ENCODE results near the gene AVPR2. TPM values are rescaled to one million over a fixed set of nuclear protein-coding genes. Genes with fewer than 3 reads are reported as not detected.

The AVPR2 gene
- total and polyA plus RNA-seq, 4 donors: 0.11 to 0.24 (median 0.21) TPM; not detected in 1

DNA sequence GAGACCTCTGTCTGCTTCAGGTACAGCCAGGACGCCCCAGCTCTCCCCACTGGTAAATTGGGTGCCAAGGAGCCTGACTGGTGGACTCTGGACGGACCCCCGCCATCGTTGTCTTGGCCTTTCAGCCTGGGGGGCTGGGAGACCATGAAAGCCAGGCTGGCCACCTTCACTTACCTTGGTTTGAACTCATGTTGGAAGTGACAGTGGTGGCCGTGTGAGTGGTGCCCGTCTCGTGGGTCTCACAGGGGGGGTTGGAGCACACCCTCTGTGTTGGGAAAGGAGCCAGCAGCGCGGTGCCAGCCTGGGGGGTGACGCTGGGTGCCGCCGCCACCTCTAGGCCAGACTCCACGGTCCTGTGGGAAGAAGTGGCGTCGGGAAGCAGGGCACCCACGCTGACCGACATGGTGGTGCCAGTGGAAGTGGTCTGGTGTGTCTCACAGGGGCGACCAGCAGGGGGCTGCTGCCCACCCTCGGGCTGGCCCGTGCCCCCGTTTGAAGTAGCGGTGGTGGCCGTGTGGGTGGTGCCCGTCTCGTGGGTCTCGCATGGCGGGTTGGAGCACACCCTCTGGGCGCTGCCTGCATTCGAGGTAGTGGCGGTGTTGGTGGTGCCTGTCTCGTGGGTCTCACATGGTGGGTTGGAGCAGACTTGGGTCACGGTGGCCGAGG lies 49.6 kb downstream of the AVPR2 start:
- H3K9me3 ChIP-seq (ENCODE audit: control insufficient read depth, insufficient read depth, low read length): peaks cover 1% of the 10 kb centered on the region
- H3K4me1 ChIP-seq (ENCODE audit: control insufficient read depth, insufficient read depth, low read length): peaks cover 23% of the 10 kb centered on the region
- peaks cover 99% of the 10 kb centered on the region for H3K36me3 ChIP-seq (ENCODE audit: control insufficient read depth, insufficient read depth, low read length)
- 78% methylated on average over 33 of the region's 33 CpGs for WGBS (ENCODE audit: insufficient coverage)
- H3K27me3 ChIP-seq (ENCODE audit: control insufficient read depth, insufficient read depth, low read length): no peaks in the 10 kb centered on the region
- DNase-seq (ENCODE audit: low read depth in 4 of 6, low spot score in 6 of 6): no peak
- no peak overlapping the region for H3K27ac ChIP-seq (ENCODE audit: low read depth, low read length)
- no peak overlapping the region for H3K4me3 ChIP-seq (ENCODE audit: low read depth, low read length)

DNA sequence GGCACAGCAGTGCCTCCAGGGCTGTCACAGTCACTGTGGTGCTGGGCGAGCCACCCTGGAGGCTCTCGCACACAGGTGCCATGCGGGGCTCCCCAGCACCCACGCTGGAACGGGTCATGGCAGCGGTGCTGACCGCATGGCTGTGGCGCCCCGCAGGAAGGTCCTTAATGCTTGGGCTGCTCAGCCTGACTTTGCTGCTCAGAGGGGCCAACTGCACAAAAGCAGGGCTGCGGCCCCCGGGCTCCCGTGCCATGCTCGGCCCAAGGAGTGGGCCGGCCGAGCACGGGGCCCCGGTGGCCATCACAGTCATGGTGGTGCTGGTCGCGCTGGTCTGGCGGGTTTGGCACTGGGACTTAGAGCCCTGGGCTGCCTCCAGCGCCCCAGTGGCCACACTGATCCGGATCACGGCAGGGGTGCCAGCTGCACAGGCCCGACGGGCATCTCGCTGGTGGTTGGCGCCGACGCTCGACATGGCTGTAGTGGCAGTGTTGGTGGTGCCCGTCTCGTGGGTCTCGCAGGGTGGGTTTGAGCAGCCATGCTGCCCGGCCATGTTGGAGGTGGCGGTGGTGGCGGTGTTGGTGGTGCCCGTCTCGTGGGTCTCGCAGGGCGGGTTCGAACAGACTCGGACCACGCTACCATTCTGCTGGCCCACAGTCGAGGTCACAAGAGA lies 50.2 kb downstream of the AVPR2 start:
- H3K27me3 ChIP-seq (ENCODE audit: control insufficient read depth, insufficient read depth, low read length): no peaks in the 10 kb centered on the region
- H3K36me3 ChIP-seq (ENCODE audit: control insufficient read depth, insufficient read depth, low read length): peaks cover 100% of the 10 kb centered on the region
- 94% methylated on average over 44 of the region's 44 CpGs for WGBS (ENCODE audit: insufficient coverage)
- H3K9me3 ChIP-seq (ENCODE audit: control insufficient read depth, insufficient read depth, low read length): peaks cover 1% of the 10 kb centered on the region
- H3K4me1 ChIP-seq (ENCODE audit: control insufficient read depth, insufficient read depth, low read length): peaks cover 17% of the 10 kb centered on the region
- H3K4me3 ChIP-seq (ENCODE audit: low read depth, low read length): no peak overlapping the region
- no peak overlapping the region for H3K27ac ChIP-seq (ENCODE audit: low read depth, low read length)
- no peak for DNase-seq (ENCODE audit: low read depth in 4 of 6, low spot score in 6 of 6)

DNA sequence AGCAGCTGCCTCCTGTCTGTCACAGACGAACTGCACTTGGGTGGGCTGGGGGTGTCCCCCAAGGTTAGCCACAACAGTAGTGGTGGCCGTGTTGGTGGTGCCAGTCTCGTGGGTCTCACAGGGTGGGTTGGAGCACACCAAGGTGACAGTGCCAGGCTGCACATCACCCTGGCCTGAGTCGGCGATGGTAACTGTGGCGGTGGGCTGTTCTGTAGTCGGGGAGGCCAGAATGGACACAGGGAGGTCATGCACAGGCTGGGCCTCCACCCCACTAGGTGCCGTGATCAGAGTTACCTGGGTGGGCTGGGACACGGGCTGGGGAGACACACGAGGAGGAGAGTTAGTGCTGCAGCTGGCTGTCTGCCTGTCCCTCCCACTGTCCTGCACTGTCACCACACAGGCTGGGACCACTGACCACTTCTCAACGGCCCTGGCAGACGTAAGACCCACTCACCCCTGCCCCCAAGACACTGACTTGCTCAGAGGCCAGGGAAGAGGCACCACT lies 50.8 kb downstream of the AVPR2 start:
- no peak overlapping the region for H3K4me3 ChIP-seq (ENCODE audit: low read depth, low read length)
- WGBS (ENCODE audit: insufficient coverage): 81% methylated on average over 10 of the region's 12 CpGs
- no peak overlapping the region for H3K27ac ChIP-seq (ENCODE audit: low read depth, low read length)
- peaks cover 100% of the 10 kb centered on the region for H3K36me3 ChIP-seq (ENCODE audit: control insufficient read depth, insufficient read depth, low read length)
- peaks cover 11% of the 10 kb centered on the region for H3K4me1 ChIP-seq (ENCODE audit: control insufficient read depth, insufficient read depth, low read length)
- peaks cover 1% of the 10 kb centered on the region for H3K9me3 ChIP-seq (ENCODE audit: control insufficient read depth, insufficient read depth, low read length)
- H3K27me3 ChIP-seq (ENCODE audit: control insufficient read depth, insufficient read depth, low read length): no peaks in the 10 kb centered on the region
- no peak for DNase-seq (ENCODE audit: low read depth in 4 of 6, low spot score in 6 of 6)

DNA sequence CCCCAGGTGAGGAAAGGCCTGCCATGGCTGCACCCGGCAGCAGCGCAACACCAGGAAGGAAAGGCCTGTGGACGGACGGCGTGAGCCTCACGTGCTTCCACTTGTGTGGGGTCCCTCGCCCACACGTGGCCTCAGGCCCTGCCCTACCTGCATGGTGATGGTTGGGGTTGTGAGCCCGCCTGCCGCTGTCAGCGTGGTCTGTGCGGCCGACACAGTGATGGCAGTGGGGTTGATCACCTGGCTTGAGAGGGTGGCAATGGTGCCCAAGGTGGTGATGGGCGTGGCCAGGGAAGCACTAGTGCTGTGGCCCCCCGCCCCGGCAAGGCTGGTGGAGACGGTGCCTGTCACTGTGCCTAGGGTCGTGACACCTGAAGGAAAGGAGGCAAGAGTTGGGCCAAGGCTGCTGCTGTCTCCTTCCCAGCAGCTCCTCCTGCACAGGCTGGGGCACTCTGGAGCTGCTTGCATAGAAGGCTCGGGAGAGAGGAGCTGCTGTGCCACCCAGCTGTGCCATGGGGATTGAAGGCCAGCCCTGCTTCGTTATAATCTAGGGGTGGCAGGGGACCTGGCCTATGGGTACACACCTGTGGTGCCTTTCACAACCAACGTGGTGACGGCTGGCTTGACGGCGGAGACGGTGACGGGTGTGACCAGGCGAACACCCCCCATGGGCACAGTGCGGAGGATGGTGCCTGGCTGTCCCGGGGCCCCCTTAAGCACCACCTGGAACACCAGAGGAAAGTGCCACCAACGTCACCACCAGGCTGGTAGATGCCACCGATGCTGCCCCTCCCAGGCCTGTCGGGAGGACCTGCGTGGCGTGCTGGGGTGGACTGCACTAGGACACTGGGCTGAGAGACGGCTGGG lies 51.8 kb downstream of the AVPR2 start:
- Histone ChIP-seq H3K9me3 (ENCODE audit: control insufficient read depth, insufficient read depth, low read length) (peaks cover 1% of the 10 kb centered on the region), H3K27me3 (ENCODE audit: control insufficient read depth, insufficient read depth, low read length) (no peaks in the 10 kb centered on the region), H3K4me1 (ENCODE audit: control insufficient read depth, insufficient read depth, low read length) (peaks cover 8% of the 10 kb centered on the region), H3K4me3 (ENCODE audit: low read depth, low read length) (no peak overlapping the region), H3K36me3 (ENCODE audit: control insufficient read depth, insufficient read depth, low read length) (peaks cover 98% of the 10 kb centered on the region), H3K27ac (ENCODE audit: low read depth, low read length) (no peak overlapping the region)
- 92% methylated on average over 35 of the region's 35 CpGs for WGBS (ENCODE audit: insufficient coverage)
- DNase-seq (ENCODE audit: low read depth in 4 of 6, low spot score in 6 of 6): no peak

Other genes with a start within 250 kb of the AVPR2 start
- gene PNCK, start 230.9 kb upstream of the AVPR2 start, total RNA-seq: 10 to 100 TPM; 24.2 to 38.6 TPM
- gene PNCK, start 230.9 kb upstream of the AVPR2 start, polyA plus RNA-seq (ENCODE audit: insufficient read length in 2 of 2): 100 to 1,000 TPM; 131 to 142 TPM
- 10 to 100 TPM; 22.3 to 22.5 TPM for gene SLC6A8, start 216.7 kb upstream of the AVPR2 start, total RNA-seq
- 10 to 100 TPM; 72.5 to 77.0 TPM for gene SLC6A8, start 216.7 kb upstream of the AVPR2 start, polyA plus RNA-seq (ENCODE audit: insufficient read length in 2 of 2)
- 100 to 1,000 TPM; 106 to 121 TPM for gene BCAP31, start 180.3 kb upstream of the AVPR2 start, total RNA-seq
- gene BCAP31, start 180.3 kb upstream of the AVPR2 start, polyA plus RNA-seq (ENCODE audit: insufficient read length in 2 of 2): 100 to 1,000 TPM; 166 to 173 TPM
- 1 to 10 TPM; 4.1 to 7.7 TPM for gene ABCD1, start 179.8 kb upstream of the AVPR2 start, total RNA-seq
- gene ABCD1, start 179.8 kb upstream of the AVPR2 start, polyA plus RNA-seq (ENCODE audit: insufficient read length in 2 of 2): 10 to 100 TPM in 1 of 2 donors, 1 to 10 TPM in 1; 9.4 to 10.6 TPM
- 10 to 100 TPM; 14.6 to 21.7 TPM for gene PLXNB3, start 140.4 kb upstream of the AVPR2 start, total RNA-seq
- gene PLXNB3, start 140.4 kb upstream of the AVPR2 start, polyA plus RNA-seq (ENCODE audit: insufficient read length in 2 of 2): 100 to 1,000 TPM; 132 to 136 TPM
- gene SRPK3, start 123.6 kb upstream of the AVPR2 start, total RNA-seq: 1 to 10 TPM; 1.2 to 1.3 TPM
- 10 to 100 TPM in 1 of 2 donors, 1 to 10 TPM in 1; 7.5 to 10.6 TPM for gene SRPK3, start 123.6 kb upstream of the AVPR2 start, polyA plus RNA-seq (ENCODE audit: insufficient read length in 2 of 2)
- gene IDH3G, start 110.3 kb upstream of the AVPR2 start, total RNA-seq: 10 to 100 TPM; 36.3 to 59.0 TPM
- gene IDH3G, start 110.3 kb upstream of the AVPR2 start, polyA plus RNA-seq (ENCODE audit: insufficient read length in 2 of 2): 100 to 1,000 TPM; 122 to 138 TPM
- 100 to 1,000 TPM in 1 of 2 donors, 10 to 100 TPM in 1; 95.5 to 317 TPM for gene SSR4, start 110.0 kb upstream of the AVPR2 start, total RNA-seq
- gene SSR4, start 110.0 kb upstream of the AVPR2 start, polyA plus RNA-seq (ENCODE audit: insufficient read length in 2 of 2): 100 to 1,000 TPM; 166 to 186 TPM
- 10 to 100 TPM; 49.2 to 57.0 TPM for gene PDZD4, start 74.1 kb upstream of the AVPR2 start, total RNA-seq
- 100 to 1,000 TPM; 228 to 243 TPM for gene PDZD4, start 74.1 kb upstream of the AVPR2 start, polyA plus RNA-seq (ENCODE audit: insufficient read length in 2 of 2)
- gene L1CAM, start 18.5 kb upstream of the AVPR2 start, total RNA-seq: 10 to 100 TPM; 26.3 to 93.3 TPM
- gene L1CAM, start 18.5 kb upstream of the AVPR2 start, polyA plus RNA-seq (ENCODE audit: insufficient read length in 2 of 2): 100 to 1,000 TPM; 165 to 179 TPM
- 10 to 100 TPM; 14.9 to 20.4 TPM for gene ARHGAP4, start 21.6 kb downstream of the AVPR2 start, total RNA-seq
- gene ARHGAP4, start 21.6 kb downstream of the AVPR2 start, polyA plus RNA-seq (ENCODE audit: insufficient read length in 2 of 2): 10 to 100 TPM; 26.0 to 26.5 TPM
- gene NAA10, start 30.4 kb downstream of the AVPR2 start, total RNA-seq: 10 to 100 TPM; 26.9 to 60.0 TPM
- 100 to 1,000 TPM; 106 to 115 TPM for gene NAA10, start 30.4 kb downstream of the AVPR2 start, polyA plus RNA-seq (ENCODE audit: insufficient read length in 2 of 2)
- gene RENBP, start 40.0 kb downstream of the AVPR2 start, total RNA-seq: 10 to 100 TPM in 1 of 2 donors, 1 to 10 TPM in 1; 7.0 to 10.4 TPM
- 10 to 100 TPM; 10.2 to 11.6 TPM for gene RENBP, start 40.0 kb downstream of the AVPR2 start, polyA plus RNA-seq (ENCODE audit: insufficient read length in 2 of 2)
- gene HCFC1, start 67.1 kb downstream of the AVPR2 start, total RNA-seq: 10 to 100 TPM; 13.1 to 24.0 TPM
- gene HCFC1, start 67.1 kb downstream of the AVPR2 start, polyA plus RNA-seq (ENCODE audit: insufficient read length in 2 of 2): 10 to 100 TPM; 47.7 to 56.3 TPM
- gene TMEM187, start 68.1 kb downstream of the AVPR2 start, total RNA-seq: 1 to 10 TPM; 2.0 to 9.0 TPM
- gene TMEM187, start 68.1 kb downstream of the AVPR2 start, polyA plus RNA-seq (ENCODE audit: insufficient read length in 2 of 2): 1 to 10 TPM; 6.8 to 8.9 TPM
- 10 to 100 TPM; 10.2 to 28.9 TPM for gene IRAK1, start 115.2 kb downstream of the AVPR2 start, total RNA-seq
- gene IRAK1, start 115.2 kb downstream of the AVPR2 start, polyA plus RNA-seq (ENCODE audit: insufficient read length in 2 of 2): 10 to 100 TPM; 65.0 to 68.4 TPM
- gene MECP2, start 193.0 kb downstream of the AVPR2 start, total RNA-seq: 10 to 100 TPM; 30.7 to 37.7 TPM
- 10 to 100 TPM; 41.8 to 43.3 TPM for gene MECP2, start 193.0 kb downstream of the AVPR2 start, polyA plus RNA-seq (ENCODE audit: insufficient read length in 2 of 2)
- not detected for gene OPN1LW, start 239.6 kb downstream of the AVPR2 start, total RNA-seq
- not detected for gene OPN1LW, start 239.6 kb downstream of the AVPR2 start, polyA plus RNA-seq (ENCODE audit: insufficient read length in 2 of 2)

Measured in spinal cord (tissue), 10 donors.